ENCODE measurements around the gene IFNL2.

IFNL2 gene

GRCh38 chr19:39297931-39298634 lies 29.9 kb downstream of the IFNL2 start:
- peak overlapping the region; percentile 30; the same call in 1 of the 2 replicates for H3K4me2 ChIP-seq
- H3K27ac ChIP-seq = no peak overlapping the region
- H3K36me3 ChIP-seq = no peaks in the 10 kb centered on the region
- no peak overlapping the region for H3K4me3 ChIP-seq
- no peak for TF ChIP-seq Cebpa-rat (IDR thresholded peaks at IDR 0.05)
- peaks cover 8% of the 10 kb centered on the region; the same call in 1 of the 2 replicates for H3K4me1 ChIP-seq
- no peaks in the 10 kb centered on the region for H4K20me1 ChIP-seq
- H3K9me3 ChIP-seq = no peaks in the 10 kb centered on the region
- H3K27me3 ChIP-seq = no peaks in the 10 kb centered on the region
- 0 out of 2 replicates have a peak overlapping the region, but pooled peaks have one; percentile 8 for H3K9ac ChIP-seq

- Histone ChIP-seq H3K9me3 (no peaks in the 10 kb centered on the region), H3K36me3 (no peaks in the 10 kb centered on the region), H3K4me2 (no peak overlapping the region), H3K27me3 (no peaks in the 10 kb centered on the region), H3K9ac (no peak overlapping the region), H3K27ac (no peak overlapping the region), H4K20me1 (peaks cover under 1% of the 10 kb centered on the region; the same call in 1 of the 2 replicates), H3K4me1 (peaks cover 8% of the 10 kb centered on the region; the same call in 1 of the 2 replicates), H3K4me3 (no peak overlapping the region)
- no peak for TF ChIP-seq Cebpa-rat (IDR thresholded peaks at IDR 0.05)
Observed at GRCh38 chr19:39299404-39299803, 31.2 kb downstream of the IFNL2 start.

- no peak overlapping the region for H3K27ac ChIP-seq
- TF ChIP-seq Cebpa-rat (IDR thresholded peaks at IDR 0.05) = no peak
- H3K4me3 ChIP-seq = no peak overlapping the region
- H3K9ac ChIP-seq = no peak overlapping the region
- no peaks in the 10 kb centered on the region for H3K27me3 ChIP-seq
- no peak overlapping the region for H3K4me2 ChIP-seq
- H3K36me3 ChIP-seq = no peaks in the 10 kb centered on the region
- peaks cover 5% of the 10 kb centered on the region; the same call in 1 of the 2 replicates for H4K20me1 ChIP-seq
- H3K9me3 ChIP-seq = no peaks in the 10 kb centered on the region
- peaks cover 11% of the 10 kb centered on the region for H3K4me1 ChIP-seq
Observed at GRCh38 chr19:39299832-39300231, 31.6 kb downstream of the IFNL2 start.

GRCh38 chr19:39301021-39301420 lies 32.8 kb downstream of the IFNL2 start:
- Histone ChIP-seq H4K20me1 (peaks cover 17% of the 10 kb centered on the region; the same call in 1 of the 2 replicates), H3K27ac (no peak overlapping the region), H3K36me3 (no peaks in the 10 kb centered on the region), H3K4me1 (peaks cover 23% of the 10 kb centered on the region), H3K27me3 (no peaks in the 10 kb centered on the region), H3K4me2 (no peak overlapping the region), H3K9me3 (no peaks in the 10 kb centered on the region), H3K9ac (no peak overlapping the region), H3K4me3 (no peak overlapping the region)
- no peak for TF ChIP-seq Cebpa-rat (IDR thresholded peaks at IDR 0.05)

GRCh38 chr19:39301562-39301961 lies 33.4 kb downstream of the IFNL2 start:
- no peak overlapping the region for H3K9ac ChIP-seq
- peaks cover 24% of the 10 kb centered on the region for H3K4me1 ChIP-seq
- no peak for TF ChIP-seq Cebpa-rat (IDR thresholded peaks at IDR 0.05)
- H3K27me3 ChIP-seq = no peaks in the 10 kb centered on the region
- H3K4me2 ChIP-seq = no peak overlapping the region
- peaks cover 22% of the 10 kb centered on the region; the same call in 1 of the 2 replicates for H4K20me1 ChIP-seq
- no peaks in the 10 kb centered on the region for H3K9me3 ChIP-seq
- H3K4me3 ChIP-seq = no peak overlapping the region
- H3K27ac ChIP-seq = no peak overlapping the region
- H3K36me3 ChIP-seq = peaks cover 3% of the 10 kb centered on the region; the same call in 1 of the 2 replicates

GRCh38 chr19:39303373-39304184 lies 35.4 kb downstream of the IFNL2 start:
- H3K4me3 ChIP-seq = no peak overlapping the region
- H3K4me2 ChIP-seq = no peak overlapping the region
- H3K36me3 ChIP-seq = peaks cover 23% of the 10 kb centered on the region
- H3K27me3 ChIP-seq = no peaks in the 10 kb centered on the region
- H3K4me1 ChIP-seq = peaks cover 16% of the 10 kb centered on the region
- no peaks in the 10 kb centered on the region for H3K9me3 ChIP-seq
- no peak overlapping the region for H3K27ac ChIP-seq
- H4K20me1 ChIP-seq = peaks cover 42% of the 10 kb centered on the region
- no peak overlapping the region for H3K9ac ChIP-seq
- no peak for TF ChIP-seq Cebpa-rat (IDR thresholded peaks at IDR 0.05)

- Histone ChIP-seq H3K27me3 (no peaks in the 10 kb centered on the region), H3K4me2 (no peak overlapping the region), H3K4me3 (no peak overlapping the region), H3K27ac (no peak overlapping the region), H4K20me1 (peaks cover 48% of the 10 kb centered on the region), H3K4me1 (peaks cover 16% of the 10 kb centered on the region), H3K36me3 (peaks cover 29% of the 10 kb centered on the region), H3K9me3 (no peaks in the 10 kb centered on the region), H3K9ac (no peak overlapping the region)
- TF ChIP-seq Cebpa-rat (IDR thresholded peaks at IDR 0.05) = no peak
Observed at GRCh38 chr19:39304185-39304513, 36.0 kb downstream of the IFNL2 start.

GRCh38 chr19:39304701-39305571 lies 36.7 kb downstream of the IFNL2 start:
- peak overlapping the region; percentile 59; the same call in 1 of the 2 replicates for H3K9ac ChIP-seq
- H4K20me1 ChIP-seq = peaks cover 56% of the 10 kb centered on the region
- TF ChIP-seq Cebpa-rat (IDR thresholded peaks at IDR 0.05) = no peak
- no peaks in the 10 kb centered on the region for H3K9me3 ChIP-seq
- peaks cover 16% of the 10 kb centered on the region for H3K4me1 ChIP-seq
- peak overlapping the region; percentile 68 for H3K4me2 ChIP-seq
- no peak overlapping the region; the same call in 1 of the 2 replicates for H3K27ac ChIP-seq
- H3K4me3 ChIP-seq = no peak overlapping the region
- H3K36me3 ChIP-seq = peaks cover 37% of the 10 kb centered on the region
- no peaks in the 10 kb centered on the region for H3K27me3 ChIP-seq

GRCh38 chr19:39306075-39306474 lies 37.9 kb downstream of the IFNL2 start:
- no peak overlapping the region for H3K4me3 ChIP-seq
- no peaks in the 10 kb centered on the region for H3K27me3 ChIP-seq
- no peak overlapping the region for H3K4me2 ChIP-seq
- no peak overlapping the region for H3K27ac ChIP-seq
- H3K9me3 ChIP-seq = no peaks in the 10 kb centered on the region
- peaks cover 67% of the 10 kb centered on the region for H4K20me1 ChIP-seq
- peaks cover 48% of the 10 kb centered on the region for H3K36me3 ChIP-seq
- H3K9ac ChIP-seq = no peak overlapping the region
- peaks cover 25% of the 10 kb centered on the region for H3K4me1 ChIP-seq
- no peak for TF ChIP-seq Cebpa-rat (IDR thresholded peaks at IDR 0.05)
